Measurements from ENCODE around the gene SENP8.
"Not testable (repeated sequence)": the region's sequence is repeated elsewhere in the genome, so short reads cannot be mapped to it uniquely, and the experiment has no call there.

- TF ChIP-seq CTCF, EZH2phosphoT487 (IDR thresholded peaks at IDR 0.05): not testable (repeated sequence)
Observed at GRCh38 chr15:72171978-72172377, 53.8 kb downstream of the SENP8 start.

Data from neural progenitor cell (in vitro differentiated cells).